ENCODE data around the gene ATP11C.

Gene ATP11C

DNA sequence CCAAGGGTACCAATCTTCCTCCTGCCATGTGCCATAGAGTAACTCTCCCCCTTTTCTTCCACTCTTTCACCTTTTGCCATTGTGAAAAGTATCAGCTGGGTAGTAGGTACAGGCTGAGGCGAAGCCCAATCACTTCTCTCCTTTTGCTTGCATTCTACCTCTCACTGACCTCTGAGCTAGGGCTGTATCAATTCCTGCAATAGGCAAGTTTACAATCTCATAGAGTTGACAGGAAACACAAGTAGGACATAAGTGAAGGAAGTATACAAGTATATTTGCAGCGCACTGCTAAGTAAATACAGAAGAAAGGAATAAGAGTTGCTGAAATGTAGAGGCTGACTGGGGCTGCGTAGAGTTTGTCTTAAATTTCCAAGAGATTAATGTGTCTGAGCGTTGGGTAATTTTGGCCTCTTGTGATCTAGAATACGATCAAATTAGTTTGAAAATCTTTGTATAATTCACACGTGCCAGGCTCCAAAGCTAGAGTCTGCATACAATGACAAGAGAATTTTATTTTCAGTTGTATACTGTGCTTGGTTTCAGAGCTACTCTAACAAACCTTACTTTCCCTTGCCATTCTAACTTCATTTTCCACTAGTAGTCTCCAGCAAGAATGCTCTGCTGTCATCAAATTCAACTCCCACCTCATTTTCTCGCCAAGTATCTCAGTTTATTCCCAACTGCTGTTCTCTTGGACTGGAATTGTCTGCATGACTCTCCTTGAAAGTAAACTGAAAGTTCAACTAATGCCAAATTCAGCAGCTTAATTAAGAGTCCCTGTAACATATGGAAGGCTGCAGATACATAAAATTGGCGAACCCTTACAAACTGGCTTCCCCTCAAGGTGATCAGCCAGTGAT, 90.3 kb downstream of the ATP11C start:
- TF ChIP-seq SIN3A (IDR thresholded peaks at IDR 0.05; ENCODE audit: borderline replicate concordance, insufficient read depth, low read length), result no peak
- TF ChIP-seq TAF1 (IDR thresholded peaks at IDR 0.05; ENCODE audit: borderline replicate concordance, insufficient read depth, low read length), result no peak
- no peak for TF ChIP-seq FOXP2 (optimal IDR thresholded peaks at IDR 0.05; ENCODE audit: borderline replicate concordance, extremely low read depth, extremely low read length, insufficient read depth)
- TF ChIP-seq POLR2AphosphoS5 (IDR thresholded peaks at IDR 0.05; ENCODE audit: low read depth, low read length), result no peak
- TF ChIP-seq REST (IDR thresholded peaks at IDR 0.05; ENCODE audit: insufficient read depth in 1 of 2, low read depth in 2 of 2, low read length in 2 of 2), result no peak

GRCh38 chrX:139834879-139835278, 98.0 kb downstream of the ATP11C start:
- TF ChIP-seq SIN3A (IDR thresholded peaks at IDR 0.05; ENCODE audit: borderline replicate concordance, insufficient read depth, low read length) (no peak), POLR2AphosphoS5 (IDR thresholded peaks at IDR 0.05; ENCODE audit: low read depth, low read length) (no peak), REST (IDR thresholded peaks at IDR 0.05; ENCODE audit: insufficient read depth in 1 of 2, low read depth in 2 of 2, low read length in 2 of 2) (no peak), TAF1 (IDR thresholded peaks at IDR 0.05; ENCODE audit: borderline replicate concordance, insufficient read depth, low read length) (no peak), FOXP2 (optimal IDR thresholded peaks at IDR 0.05; ENCODE audit: borderline replicate concordance, extremely low read depth, extremely low read length, insufficient read depth) (no peak)

GRCh38 chrX:139832718-139833309, 100.0 kb downstream of the ATP11C start:
- TF ChIP-seq SIN3A (IDR thresholded peaks at IDR 0.05; ENCODE audit: borderline replicate concordance, insufficient read depth, low read length) (no peak), REST (IDR thresholded peaks at IDR 0.05; ENCODE audit: insufficient read depth in 1 of 2, low read depth in 2 of 2, low read length in 2 of 2) (no peak), FOXP2 (optimal IDR thresholded peaks at IDR 0.05; ENCODE audit: borderline replicate concordance, extremely low read depth, extremely low read length, insufficient read depth) (no peak), POLR2AphosphoS5 (IDR thresholded peaks at IDR 0.05; ENCODE audit: low read depth, low read length) (no peak), TAF1 (IDR thresholded peaks at IDR 0.05; ENCODE audit: borderline replicate concordance, insufficient read depth, low read length) (no peak)

DNA sequence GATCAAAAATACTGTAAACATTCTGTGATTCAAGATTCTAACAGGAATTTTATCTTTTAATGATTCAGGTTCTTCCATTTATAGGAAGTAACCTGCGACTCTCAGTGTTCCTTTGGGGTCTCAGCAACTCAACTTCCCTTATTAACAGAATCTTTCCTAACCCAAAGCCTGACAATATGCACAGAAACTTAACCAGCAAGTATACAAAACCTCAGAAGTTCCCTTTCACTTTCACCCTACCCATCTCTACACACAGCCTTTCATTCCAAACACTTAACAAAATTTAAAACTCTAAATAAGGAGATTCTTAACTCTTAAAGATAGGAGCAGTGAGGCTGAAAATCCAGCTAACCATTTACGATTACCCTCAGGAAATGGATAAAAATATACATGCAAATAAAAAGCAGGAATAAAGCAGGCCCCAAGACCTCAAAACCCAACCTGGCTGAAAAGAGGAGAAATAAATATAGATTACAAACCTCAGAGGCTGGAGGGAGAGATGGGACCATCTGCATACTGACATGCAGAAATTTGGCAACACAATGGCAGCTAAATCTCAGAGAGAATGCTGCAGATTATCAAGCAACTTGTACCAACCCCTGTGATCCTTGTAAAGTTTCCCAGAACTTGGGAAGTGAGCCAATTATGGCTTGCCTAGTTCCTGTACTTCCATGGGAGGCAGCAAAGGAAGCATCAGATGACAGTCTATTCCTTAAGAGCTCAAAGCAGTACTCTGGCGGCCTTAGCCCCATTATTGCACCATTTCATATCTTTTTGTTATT, 101.0 kb downstream of the ATP11C start:
- no peak for TF ChIP-seq FOXP2 (optimal IDR thresholded peaks at IDR 0.05; ENCODE audit: borderline replicate concordance, extremely low read depth, extremely low read length, insufficient read depth)
- TF ChIP-seq POLR2AphosphoS5 (IDR thresholded peaks at IDR 0.05; ENCODE audit: low read depth, low read length), result no peak
- no peak for TF ChIP-seq TAF1 (IDR thresholded peaks at IDR 0.05; ENCODE audit: borderline replicate concordance, insufficient read depth, low read length)
- TF ChIP-seq SIN3A (IDR thresholded peaks at IDR 0.05; ENCODE audit: borderline replicate concordance, insufficient read depth, low read length), result no peak
- TF ChIP-seq REST (IDR thresholded peaks at IDR 0.05; ENCODE audit: insufficient read depth in 1 of 2, low read depth in 2 of 2, low read length in 2 of 2), result no peak
